HepG2 (cell line): Measurements from ENCODE around the gene DOCK4. TPM values are rescaled to one million over a fixed set of nuclear protein-coding genes. Genes with fewer than 3 reads are reported as not detected.

Source experiments
- ARID5B ChIP-seq: IDR thresholded peaks from 2 replicates; pipeline ENCODE4 v1.4.0; 2020; ENCODE audit warnings: mild to moderate bottlenecking, missing genetic modification reagents
- GATAD1 ChIP-seq: IDR thresholded peaks from 2 replicates; pipeline ENCODE4 v1.6.1; 2016; ENCODE audit warnings: missing genetic modification reagents, missing compliant biosample characterization
- IRF2 ChIP-seq: IDR thresholded peaks from 2 replicates; pipeline ENCODE4 v1.6.1; 2018; ENCODE audit warnings: missing genetic modification reagents, missing compliant biosample characterization
- NAIF1 ChIP-seq: sonication (generic); formaldehyde crosslinking; IDR thresholded peaks from 2 replicates; pipeline ENCODE4 v1.5.0; 2020; ENCODE audit warnings: mild to moderate bottlenecking, missing genetic modification reagents, borderline replicate concordance
- SIX1 ChIP-seq: sonication (generic); formaldehyde crosslinking; IDR thresholded peaks from 2 replicates; pipeline ENCODE4 v1.4.0; 2020; ENCODE audit warnings: missing genetic modification reagents, borderline replicate concordance
- TBX2 ChIP-seq: sonication (generic); formaldehyde crosslinking; IDR thresholded peaks from 2 replicates; pipeline ENCODE4 v1.5.0; 2020; ENCODE audit warnings: missing genetic modification reagents, mild to moderate bottlenecking, borderline replicate concordance
- TEAD3 ChIP-seq: optimal IDR thresholded peaks from 2 replicates; pipeline ENCODE3; 2016; ENCODE audit warnings: borderline replicate concordance
- ZNF333 ChIP-seq: sonication (generic); formaldehyde crosslinking; IDR thresholded peaks from 2 replicates; pipeline ENCODE4 v1.4.0; 2020; ENCODE audit warnings: mild to moderate bottlenecking, missing genetic modification reagents, borderline replicate concordance
- ZNF33A ChIP-seq: sonication (generic); formaldehyde crosslinking; IDR thresholded peaks from 2 replicates; pipeline ENCODE4 v1.5.1; 2020; ENCODE audit warnings: missing genetic modification reagents, mild to moderate bottlenecking, moderate library complexity, borderline replicate concordance
- ZNF576 ChIP-seq: sonication (generic); formaldehyde crosslinking; IDR thresholded peaks from 2 replicates; pipeline ENCODE4 v1.4.0; 2020; ENCODE audit warnings: mild to moderate bottlenecking, missing genetic modification reagents
- ZNF691 ChIP-seq: sonication (generic); formaldehyde crosslinking; IDR thresholded peaks from 2 replicates; pipeline ENCODE4 v1.4.0; 2020; ENCODE audit warnings: missing genetic modification reagents, low read depth, mild to moderate bottlenecking, borderline replicate concordance
- polyA plus RNA-seq, 8 experiments: library from polyadenylated mRNA; depleted of rRNA in 3 of 8; stranded (reverse) in 7 of 8; unstranded in 1 of 8; fragments of >200 nt; fragmentation: Illumina TruSeq in 4 of 8; extraction: Trizol in 4 of 8; gene quantifications; 2 replicates each; pipeline versions ENCODE4 v1.2.1 to v1.2.3, GENCODE V29; 2011 to 2016; ENCODE audit warnings: low read depth in 4 of 8, missing spikeins in 1 of 8, mixed read lengths in 1 of 8; ENCODE audit not compliant: insufficient read depth in 1 of 8
- total RNA-seq, 5 experiments: library from RNA; depleted of rRNA; stranded (reverse); fragments of >200 nt; fragmentation: Illumina TruSeq; extraction: Trizol; gene quantifications; 2 replicates each; pipeline ENCODE4 v1.2.3, GENCODE V29; 2016; ENCODE audit warnings: low read depth in 1 of 5
- TF ChIP-seq, protein P1 (sequence below): sonication (generic); formaldehyde crosslinking; IDR thresholded peaks from 2 replicates; pipeline ENCODE4 v1.4.0; 2020; ENCODE audit warnings: low read depth, missing genetic modification reagents
- TF ChIP-seq, protein P2 (sequence below): sonication (generic); formaldehyde crosslinking; IDR thresholded peaks from 2 replicates; pipeline ENCODE4 v1.5.1; 2020; ENCODE audit warnings: mild to moderate bottlenecking, missing genetic modification reagents
- TF ChIP-seq, protein P3 (sequence below): sonication (generic); formaldehyde crosslinking; IDR thresholded peaks from 2 replicates; pipeline ENCODE4 v1.4.0; 2020; ENCODE audit warnings: missing genetic modification reagents, borderline replicate concordance

Gene DOCK4
- total and polyA plus RNA-seq, 2 of the 13 experiments (the other 11 are each of a cell fraction or from before 2014, with no cell fraction given) = 13.5 to 17.4 TPM

GRCh38 chr7:111919631-111920179 lies 286.5 kb downstream of the DOCK4 start (continued):
- TF ChIP-seq, protein P1, sequence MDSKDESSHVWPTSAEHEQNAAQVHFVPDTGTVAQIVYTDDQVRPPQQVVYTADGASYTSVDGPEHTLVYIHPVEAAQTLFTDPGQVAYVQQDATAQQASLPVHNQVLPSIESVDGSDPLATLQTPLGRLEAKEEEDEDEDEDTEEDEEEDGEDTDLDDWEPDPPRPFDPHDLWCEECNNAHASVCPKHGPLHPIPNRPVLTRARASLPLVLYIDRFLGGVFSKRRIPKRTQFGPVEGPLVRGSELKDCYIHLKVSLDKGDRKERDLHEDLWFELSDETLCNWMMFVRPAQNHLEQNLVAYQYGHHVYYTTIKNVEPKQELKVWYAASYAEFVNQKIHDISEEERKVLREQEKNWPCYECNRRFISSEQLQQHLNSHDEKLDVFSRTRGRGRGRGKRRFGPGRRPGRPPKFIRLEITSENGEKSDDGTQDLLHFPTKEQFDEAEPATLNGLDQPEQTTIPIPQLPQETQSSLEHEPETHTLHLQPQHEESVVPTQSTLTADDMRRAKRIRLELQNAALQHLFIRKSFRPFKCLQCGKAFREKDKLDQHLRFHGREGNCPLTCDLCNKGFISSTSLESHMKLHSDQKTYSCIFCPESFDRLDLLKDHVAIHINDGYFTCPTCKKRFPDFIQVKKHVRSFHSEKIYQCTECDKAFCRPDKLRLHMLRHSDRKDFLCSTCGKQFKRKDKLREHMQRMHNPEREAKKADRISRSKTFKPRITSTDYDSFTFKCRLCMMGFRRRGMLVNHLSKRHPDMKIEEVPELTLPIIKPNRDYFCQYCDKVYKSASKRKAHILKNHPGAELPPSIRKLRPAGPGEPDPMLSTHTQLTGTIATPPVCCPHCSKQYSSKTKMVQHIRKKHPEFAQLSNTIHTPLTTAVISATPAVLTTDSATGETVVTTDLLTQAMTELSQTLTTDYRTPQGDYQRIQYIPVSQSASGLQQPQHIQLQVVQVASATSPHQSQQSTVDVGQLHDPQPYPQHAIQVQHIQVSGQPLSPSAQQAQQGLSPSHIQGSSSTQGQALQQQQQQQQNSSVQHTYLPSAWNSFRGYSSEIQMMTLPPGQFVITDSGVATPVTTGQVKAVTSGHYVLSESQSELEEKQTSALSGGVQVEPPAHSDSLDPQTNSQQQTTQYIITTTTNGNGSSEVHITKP (CRISPR knock-in tag) = no peak
- no peak for TF ChIP-seq ZNF576 (CRISPR knock-in tag)
- TF ChIP-seq, protein P2, sequence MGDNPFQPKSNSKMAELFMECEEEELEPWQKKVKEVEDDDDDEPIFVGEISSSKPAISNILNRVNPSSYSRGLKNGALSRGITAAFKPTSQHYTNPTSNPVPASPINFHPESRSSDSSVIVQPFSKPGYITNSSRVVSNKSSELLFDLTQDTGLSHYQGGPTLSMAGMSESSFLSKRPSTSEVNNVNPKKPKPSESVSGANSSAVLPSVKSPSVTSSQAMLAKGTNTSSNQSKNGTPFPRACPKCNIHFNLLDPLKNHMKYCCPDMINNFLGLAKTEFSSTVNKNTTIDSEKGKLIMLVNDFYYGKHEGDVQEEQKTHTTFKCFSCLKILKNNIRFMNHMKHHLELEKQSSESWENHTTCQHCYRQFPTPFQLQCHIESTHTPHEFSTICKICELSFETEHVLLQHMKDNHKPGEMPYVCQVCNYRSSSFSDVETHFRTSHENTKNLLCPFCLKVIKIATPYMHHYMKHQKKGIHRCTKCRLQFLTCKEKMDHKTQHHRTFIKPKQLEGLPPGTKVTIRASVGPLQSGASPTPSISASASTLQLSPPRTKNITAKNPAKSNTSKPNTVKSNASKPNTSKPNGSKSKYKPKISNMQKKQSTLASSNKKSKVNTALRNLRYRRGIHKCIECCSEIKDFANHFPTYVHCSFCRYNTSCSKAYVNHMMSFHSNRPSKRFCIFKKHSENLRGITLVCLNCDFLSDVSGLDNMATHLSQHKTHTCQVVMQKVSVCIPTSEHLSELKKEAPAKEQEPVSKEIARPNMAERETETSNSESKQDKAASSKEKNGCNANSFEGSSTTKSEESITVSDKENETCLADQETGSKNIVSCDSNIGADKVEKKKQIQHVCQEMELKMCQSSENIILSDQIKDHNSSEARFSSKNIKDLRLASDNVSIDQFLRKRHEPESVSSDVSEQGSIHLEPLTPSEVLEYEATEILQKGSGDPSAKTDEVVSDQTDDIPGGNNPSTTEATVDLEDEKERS (CRISPR knock-in tag) = no peak
- TF ChIP-seq, protein P3, sequence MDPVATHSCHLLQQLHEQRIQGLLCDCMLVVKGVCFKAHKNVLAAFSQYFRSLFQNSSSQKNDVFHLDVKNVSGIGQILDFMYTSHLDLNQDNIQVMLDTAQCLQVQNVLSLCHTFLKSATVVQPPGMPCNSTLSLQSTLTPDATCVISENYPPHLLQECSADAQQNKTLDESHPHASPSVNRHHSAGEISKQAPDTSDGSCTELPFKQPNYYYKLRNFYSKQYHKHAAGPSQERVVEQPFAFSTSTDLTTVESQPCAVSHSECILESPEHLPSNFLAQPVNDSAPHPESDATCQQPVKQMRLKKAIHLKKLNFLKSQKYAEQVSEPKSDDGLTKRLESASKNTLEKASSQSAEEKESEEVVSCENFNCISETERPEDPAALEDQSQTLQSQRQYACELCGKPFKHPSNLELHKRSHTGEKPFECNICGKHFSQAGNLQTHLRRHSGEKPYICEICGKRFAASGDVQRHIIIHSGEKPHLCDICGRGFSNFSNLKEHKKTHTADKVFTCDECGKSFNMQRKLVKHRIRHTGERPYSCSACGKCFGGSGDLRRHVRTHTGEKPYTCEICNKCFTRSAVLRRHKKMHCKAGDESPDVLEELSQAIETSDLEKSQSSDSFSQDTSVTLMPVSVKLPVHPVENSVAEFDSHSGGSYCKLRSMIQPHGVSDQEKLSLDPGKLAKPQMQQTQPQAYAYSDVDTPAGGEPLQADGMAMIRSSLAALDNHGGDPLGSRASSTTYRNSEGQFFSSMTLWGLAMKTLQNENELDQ = no peak
- peak; percentile 56 for TF ChIP-seq ARID5B (CRISPR knock-in tag)
- no peak for TF ChIP-seq ZNF691 (CRISPR knock-in tag)
- TF ChIP-seq ZNF333 (CRISPR knock-in tag) = no peak
- TF ChIP-seq TBX2 (CRISPR knock-in tag) = no peak
- TF ChIP-seq GATAD1 (CRISPR knock-in tag) = no peak
- TF ChIP-seq SIX1 (CRISPR knock-in tag) = no peak
- peak; percentile 14 for TF ChIP-seq TEAD3 (CRISPR knock-in tag)
- TF ChIP-seq NAIF1 (CRISPR knock-in tag) = no peak
- no peak for TF ChIP-seq IRF2 (CRISPR knock-in tag)
- no peak for TF ChIP-seq ZNF33A (CRISPR knock-in tag)
